ENCODE results near the gene KRT71.

Gene KRT71

DNA sequence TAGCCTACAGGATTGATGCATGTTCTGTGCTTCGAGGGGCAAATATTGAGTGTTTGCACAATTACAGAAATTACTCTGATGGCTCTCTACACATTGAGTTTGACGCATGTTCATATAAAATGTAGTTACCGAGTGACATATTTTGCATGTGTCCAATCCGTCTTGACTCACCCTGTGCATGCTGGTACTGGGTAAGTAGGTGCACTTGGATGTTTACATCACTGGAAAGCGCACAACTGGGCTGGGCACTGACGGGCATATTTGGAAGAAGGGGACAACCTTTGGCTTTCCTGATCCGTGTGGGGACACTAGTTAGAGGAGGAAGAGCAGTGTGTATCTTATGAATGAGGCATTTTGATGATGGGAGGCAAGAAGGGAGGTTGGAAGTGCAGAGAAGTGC is 55.0 kb downstream of the KRT71 start:
- no peak for DNase-seq (ENCODE audit: low spot score)

DNA sequence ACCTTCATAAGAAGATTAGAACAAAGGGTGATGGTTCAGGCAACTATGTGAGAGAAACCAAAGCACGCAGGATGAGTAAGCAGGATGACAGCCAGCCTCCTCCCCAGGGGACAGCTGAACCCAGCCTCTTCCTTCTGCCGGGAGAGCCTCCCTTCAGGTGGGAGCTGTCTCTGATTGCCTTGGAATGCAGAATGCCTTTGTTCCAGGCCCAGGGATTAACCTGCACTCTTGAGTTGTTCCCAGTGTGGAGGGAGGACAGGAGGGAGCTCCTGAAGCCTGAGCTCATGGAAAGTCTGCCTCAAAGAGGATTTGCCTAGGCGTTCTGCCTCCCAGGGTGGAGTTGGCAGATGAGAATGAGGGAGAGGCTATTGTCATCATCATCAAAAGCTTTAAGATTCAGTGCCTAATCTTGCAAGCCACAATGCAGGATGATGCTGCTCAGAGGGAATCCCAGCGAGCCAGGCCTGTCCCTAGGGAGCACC is 56.3 kb downstream of the KRT71 start:
- peak; percentile 10 for DNase-seq (ENCODE audit: low spot score)

DNA sequence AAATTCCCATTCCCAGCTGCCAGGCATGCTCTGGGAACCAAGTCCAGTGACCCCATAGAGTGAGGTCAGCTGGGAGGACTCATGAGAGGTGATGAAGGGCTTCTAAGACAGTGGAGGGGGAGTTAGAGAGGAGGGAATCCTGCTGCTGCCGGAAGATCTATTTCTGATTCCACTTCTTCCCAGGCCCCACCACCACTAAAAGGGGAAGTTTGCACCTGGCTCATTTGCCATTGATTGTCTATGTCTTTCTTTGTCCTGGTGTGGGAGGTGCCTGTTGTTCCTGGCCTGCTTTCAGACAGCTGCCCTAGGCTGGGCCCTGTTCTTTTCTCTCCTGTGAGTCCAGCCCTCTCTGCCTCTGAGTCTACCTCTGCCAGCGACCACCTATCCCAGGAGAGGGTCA is 56.9 kb downstream of the KRT71 start:
- DNase-seq (ENCODE audit: low spot score) = no peak

DNA sequence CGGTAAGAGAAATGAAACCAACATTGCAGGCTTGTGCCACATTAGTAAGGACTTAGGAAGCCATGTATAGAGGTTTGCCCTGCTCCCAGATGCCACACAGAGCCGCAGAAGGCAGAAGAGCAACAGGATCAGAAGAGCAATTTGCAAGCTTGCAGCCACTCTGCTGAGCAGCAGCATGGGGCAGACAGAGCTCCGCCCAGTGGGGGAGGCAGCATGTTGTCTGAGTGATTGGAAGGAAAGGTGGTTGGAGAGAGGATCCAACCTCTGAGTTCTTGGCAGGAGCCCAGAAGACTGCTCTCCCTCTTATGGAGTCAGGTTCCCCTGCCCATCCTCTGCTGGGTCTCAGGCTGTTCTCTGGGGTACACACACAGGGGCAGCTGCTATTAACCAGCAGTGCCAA is 57.6 kb downstream of the KRT71 start:
- DNase-seq (ENCODE audit: low spot score) = no peak

DNA sequence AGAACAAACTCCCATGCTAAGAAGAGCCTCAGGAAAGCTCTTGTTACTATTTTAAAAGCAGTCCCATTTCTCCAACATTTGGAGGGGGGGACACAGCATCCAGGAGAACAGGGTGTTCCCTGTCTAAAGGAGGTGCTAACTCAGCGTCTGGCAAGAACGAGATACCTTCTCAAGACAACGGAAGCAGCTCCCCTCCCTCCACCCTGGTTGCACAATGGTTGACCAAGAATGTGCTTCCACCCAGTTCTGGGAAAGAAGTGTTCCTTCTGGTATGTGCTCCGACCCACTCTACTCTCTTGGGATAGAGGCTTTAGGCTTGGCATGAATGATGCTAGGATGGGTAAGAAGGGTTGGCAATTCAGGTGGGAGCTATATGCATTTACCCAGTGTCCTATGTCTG is 58.4 kb downstream of the KRT71 start:
- DNase-seq (ENCODE audit: low spot score) = no peak

DNA sequence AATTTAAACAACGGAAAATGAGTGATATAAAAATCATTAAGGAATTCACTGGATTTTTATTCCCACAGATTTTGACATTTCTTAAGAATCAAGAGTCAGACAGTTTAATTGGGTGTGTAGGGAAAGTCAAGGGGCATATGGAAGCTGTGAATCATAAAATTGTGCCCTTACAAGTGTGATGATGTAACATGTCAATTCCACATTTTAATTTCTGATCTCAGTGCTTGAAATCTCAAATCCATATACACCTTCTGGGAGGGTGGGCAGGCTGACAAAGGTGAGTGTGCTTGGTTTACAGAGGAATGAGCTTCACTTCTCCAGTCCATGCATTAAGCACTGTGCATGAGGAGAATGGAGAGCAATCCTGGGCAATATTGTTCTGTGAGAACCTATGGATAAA is 58.8 kb downstream of the KRT71 start:
- DNase-seq (ENCODE audit: low spot score) = no peak

All from COLO829 (cell line).